Right hindlimb (tissue), 1 donor: ENCODE results near the gene FUT1.

Experiments used
- DNase-seq: peaks from one replicate; pipeline ENCODE4 v3.0.0-alpha.2; 2018

Gene FUT1

DNA sequence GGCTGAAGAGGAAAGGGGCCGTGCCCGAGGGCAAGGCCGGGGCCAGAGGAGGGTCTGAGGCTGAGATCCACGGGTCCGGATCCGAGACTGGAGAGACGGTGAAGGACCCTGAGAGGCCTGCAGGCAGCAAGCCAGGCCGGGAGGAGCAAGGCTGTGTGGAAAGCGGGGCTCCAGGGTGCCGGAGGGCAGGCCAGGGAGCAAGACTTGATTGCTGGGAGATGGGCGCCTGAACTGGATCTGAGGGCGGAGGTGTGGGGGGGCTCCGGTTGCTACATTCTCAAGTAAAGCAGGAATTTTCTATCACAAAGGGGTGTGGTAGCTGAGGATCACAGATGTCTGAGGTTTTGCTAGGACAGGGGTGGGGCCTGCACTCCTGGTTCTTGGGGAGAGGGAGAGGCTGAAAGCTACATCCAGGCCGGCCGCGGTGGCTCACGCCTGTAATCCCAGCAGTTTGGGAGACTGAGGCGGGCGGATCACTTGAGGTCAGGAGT, 36.7 kb downstream of the FUT1 start:
- DNase-seq, result peak; percentile 62

DNA sequence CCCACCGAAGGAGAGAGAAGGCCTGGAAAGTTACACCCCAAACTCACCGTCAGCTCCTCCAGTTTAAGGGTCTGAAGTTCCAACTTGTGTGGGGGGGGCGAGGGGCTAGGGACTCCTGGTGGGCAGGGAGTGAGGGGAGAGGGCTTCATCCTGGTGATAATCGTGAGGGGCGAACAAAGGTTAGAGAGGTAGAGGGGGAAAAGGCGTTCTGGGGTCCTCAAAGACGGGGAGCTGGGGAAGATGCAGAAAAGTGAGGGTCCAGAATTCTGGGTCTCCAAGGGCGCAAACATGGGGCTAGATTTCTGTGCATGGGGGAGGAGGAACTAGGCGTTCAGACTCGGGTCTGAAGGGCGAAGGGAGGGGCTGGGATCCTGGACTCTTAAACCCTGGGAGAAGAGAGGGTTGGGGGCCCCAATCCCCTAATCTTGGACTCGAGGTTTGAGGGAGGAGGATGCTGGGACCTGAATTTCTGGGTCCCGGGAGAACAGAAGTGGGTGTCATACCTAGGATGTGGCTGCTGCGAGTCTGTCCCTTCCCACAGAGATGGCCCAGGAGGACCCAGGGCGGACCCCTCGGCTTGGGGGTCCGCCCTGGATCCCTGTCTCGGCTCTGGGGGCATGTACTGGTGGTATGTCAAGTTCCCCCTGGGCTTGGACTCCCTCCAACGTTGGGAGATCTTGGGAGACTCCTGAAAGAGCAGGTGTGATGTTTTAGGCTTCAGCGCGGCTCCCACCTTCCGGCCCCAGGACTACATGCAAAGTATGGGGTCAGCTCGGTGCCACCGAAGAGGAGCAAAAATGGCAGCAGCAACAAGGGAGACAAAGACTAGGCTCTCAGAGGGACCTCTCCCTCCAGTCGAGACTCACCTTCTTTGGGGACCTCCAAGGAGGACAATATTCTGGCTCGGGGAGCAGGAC, 37.4 kb downstream of the FUT1 start:
- no peak for DNase-seq

DNA sequence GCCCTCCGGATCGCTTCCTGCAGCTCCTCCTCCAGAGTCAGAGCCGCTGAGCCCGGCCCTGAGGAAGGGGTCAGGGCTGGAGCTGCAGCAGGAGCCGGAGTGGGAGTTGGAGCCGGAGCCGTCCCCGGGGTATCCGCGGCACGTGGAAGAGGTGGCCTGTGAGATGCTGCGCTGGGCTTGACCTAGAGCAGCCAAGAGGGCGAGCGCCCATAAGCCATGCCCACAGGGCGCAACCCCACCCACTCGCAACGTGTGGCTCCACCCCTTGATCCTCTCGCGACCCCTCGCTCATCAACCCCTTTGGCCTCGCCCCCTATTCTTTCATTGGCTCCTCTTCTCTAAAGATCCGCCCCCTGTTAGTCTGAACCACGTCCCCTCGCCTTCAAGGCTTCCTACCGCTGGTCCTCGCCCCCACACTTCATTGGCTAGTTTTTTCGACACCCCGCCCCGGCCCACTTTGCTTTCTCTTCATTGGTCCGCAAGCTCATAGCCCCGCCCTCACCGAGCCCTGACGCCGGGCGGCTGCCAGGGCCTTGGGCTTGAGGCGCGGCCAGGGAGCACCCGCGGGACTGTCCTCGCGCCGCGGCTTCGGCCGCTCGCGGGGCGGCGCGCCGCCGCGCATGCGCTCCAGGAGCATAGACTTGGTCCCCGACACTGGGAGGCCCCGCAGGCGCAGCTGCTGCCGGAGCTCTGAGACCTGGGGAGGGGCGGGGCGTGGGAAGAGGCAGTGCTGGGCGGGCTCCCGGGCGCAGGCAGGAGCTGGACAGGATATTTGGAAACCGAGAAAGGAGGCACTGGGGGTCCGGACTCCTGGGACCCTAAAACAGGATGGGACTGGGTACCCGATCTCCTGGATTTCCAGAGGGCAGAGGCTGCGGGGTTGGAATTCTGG, 38.3 kb downstream of the FUT1 start:
- peak; percentile 100 for DNase-seq

DNA sequence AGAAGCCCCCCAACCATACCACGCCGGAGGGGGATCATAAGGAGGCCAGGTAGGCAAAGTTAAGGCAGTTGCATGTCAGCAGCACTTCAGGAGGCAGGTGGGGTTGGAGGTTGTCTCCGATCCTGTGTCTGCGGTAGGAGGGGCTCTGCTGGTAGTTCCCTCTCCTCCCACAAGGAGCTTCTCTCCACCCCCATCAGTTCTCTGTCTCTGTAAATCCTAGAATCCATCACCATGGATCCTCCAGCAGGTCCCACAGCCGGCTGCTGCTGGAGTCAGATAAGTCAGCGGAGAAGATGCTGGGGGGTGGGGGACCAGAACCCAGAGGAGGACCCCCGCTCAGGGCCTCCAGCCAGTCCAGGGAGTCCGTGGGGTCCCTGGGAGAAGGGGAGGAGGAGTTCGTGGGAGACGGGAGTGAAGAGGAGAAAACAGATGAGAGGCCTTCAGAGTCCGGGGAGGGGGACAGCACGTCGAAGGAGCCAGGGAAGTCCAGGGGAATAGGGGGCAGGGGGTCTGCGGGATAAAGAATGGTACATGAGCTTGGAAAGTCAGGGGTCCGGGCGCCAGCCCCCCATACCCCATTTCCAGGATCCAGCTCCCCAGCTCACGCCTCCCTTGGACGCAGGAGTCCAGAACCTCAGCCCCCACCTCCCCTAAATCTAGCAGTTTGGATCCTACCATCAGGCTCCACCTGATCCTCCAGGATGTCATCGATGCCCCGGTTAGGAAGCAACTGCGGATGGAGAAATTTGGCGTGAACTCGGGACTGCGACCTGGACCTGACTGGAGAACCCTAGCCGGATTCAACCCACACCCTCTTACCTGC, 39.2 kb downstream of the FUT1 start:
- DNase-seq, result no peak

DNA sequence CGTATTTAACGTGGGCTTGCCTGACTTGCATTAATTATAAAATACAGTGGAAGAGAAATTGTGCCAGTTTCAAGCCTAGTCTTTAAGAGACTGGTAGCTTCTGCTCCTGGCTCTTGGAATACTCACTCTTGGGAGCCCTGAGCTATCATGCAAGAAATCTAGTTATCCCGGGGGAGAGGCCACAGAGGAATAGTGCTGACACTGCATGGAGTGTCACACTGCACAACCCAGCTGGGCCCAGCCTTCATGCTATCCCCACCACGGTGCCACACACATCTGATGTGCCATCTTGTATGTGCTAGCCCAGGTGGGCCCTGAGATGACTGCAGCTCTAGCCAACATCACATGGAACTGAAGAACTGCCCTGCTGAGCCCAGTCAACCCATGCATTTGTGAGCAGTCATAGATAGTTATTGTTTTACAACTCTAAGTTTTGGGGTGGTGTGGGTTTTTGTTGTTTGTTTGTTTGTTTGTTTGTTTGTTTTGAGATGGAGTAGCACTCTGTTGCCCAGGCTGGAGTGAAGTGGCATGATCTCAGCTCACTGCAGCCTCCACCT, 41.3 kb downstream of the FUT1 start:
- no peak for DNase-seq

DNA sequence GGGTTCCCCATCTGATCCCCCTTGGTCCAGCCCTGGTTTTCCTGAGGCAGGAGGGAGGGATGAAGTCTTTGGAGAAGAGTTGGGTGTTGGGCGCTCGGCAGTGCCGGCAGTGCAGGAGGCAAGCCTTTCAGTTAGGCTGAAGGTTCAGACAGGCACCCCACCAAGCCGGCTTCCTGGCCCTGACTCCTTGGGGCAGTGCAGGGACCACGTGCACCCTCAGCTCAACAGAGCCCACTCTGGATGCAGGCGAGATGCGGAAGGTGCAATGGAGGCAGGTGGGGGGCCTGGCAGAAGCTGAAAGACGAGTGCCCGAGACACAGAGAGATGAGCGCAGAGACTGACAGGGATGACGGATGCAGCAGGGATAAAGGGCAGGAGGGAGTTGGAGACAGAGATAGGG, 44.0 kb downstream of the FUT1 start:
- no peak for DNase-seq

DNA sequence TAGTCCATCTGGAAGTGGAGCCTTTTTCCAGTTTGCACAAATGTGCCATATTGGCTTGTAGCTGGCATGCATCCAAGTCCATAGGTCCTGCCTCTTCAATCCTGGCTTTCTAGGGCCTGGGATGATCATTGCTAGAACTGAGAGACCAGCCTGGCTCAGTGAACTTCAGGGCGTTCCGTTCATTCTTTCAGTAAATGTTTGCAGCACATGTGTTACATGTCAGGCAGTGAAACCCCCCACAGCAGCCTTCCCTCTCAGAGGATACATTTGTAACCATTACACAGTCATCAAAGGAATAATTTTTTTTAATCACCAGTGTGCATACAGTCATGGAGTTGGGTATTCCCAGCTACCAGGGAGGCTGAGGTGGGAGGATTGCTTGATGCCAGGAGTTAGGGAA, 47.0 kb downstream of the FUT1 start:
- DNase-seq, result no peak

DNA sequence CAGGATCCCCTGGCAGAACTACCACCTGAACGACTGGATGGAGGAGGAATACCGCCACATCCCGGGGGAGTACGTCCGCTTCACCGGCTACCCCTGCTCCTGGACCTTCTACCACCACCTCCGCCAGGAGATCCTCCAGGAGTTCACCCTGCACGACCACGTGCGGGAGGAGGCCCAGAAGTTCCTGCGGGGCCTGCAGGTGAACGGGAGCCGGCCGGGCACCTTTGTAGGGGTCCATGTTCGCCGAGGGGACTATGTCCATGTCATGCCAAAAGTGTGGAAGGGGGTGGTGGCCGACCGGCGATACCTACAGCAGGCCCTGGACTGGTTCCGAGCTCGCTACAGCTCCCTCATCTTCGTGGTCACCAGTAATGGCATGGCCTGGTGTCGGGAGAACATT, 49.1 kb downstream of the FUT1 start:
- DNase-seq, result no peak

DNA sequence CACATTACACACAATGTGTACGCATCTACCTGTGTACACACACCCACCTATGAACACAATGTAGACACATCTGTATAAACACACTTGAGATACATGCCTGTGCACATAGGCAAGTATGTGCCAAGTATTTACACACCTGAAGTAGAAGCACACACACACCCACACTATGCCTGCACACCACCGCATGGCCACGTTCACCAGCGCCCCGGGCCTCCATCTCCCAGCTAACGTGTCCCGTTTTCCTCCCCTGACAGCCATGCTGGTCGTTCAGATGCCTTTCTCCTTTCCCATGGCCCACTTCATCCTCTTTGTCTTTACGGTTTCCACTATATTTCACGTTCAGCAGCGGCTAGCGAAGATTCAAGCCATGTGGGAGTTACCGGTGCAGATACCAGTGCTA, 49.7 kb downstream of the FUT1 start:
- DNase-seq, result no peak

DNA sequence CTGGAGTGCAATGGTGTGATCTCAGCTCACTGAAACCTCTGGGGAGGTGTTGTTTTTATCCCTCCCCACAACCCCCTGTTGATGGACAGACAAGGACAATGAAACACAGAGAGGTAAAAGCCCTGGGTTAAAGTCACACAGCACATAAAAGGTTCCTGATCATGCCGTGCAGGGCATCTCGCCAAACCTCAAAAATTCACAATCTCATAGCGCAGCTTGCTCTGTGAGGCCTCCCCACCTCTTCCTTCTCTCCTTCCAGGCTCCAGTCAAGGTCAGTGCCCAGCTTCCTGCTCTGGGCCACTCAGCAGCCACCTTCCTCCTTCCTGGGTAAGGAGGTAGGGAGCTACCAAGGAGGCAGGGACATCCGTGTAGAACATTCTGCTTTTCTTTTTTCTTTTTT, 54.4 kb downstream of the FUT1 start:
- no peak for DNase-seq
